H1 (cell line): ENCODE measurements around the gene PRDM15. TPM values are rescaled to one million over a fixed set of nuclear protein-coding genes. Genes with fewer than 3 reads are reported as not detected.

ENCODE experiments used
- CTCF ChIP-seq, 3 experiments: IDR thresholded peaks; 1 replicate in 2 of 3; 2 replicates in 1 of 3; pipeline versions ENCODE4 v1.5.1 to v1.6.1; 2011; ENCODE audit warnings: low read length in 3 of 3, mild to moderate bottlenecking in 3 of 3, inconsistent platforms in 2 of 3, low read depth in 1 of 3, moderate library complexity in 1 of 3; ENCODE audit not compliant: insufficient read depth in 1 of 3; ENCODE audit errors: control extremely low read depth in 1 of 3
- polyA plus RNA-seq, 7 experiments: library from polyadenylated mRNA; depleted of rRNA in 3 of 7; stranded (reverse) in 5 of 7; unstranded in 2 of 7; fragments of >200 nt in 5 of 7; fragments of 200-250 nt in 2 of 7; gene quantifications; 1 replicate in 5 of 7; 2 replicates in 1 of 7; 4 replicates in 1 of 7; pipeline versions ENCODE4 v1.2.1 to v1.2.3, GENCODE V29; 2011 to 2013; ENCODE audit warnings: missing spikeins in 2 of 7, mixed read lengths in 2 of 7
- total RNA-seq: library from RNA; stranded (reverse); fragmentation: NEBNext Ultra II Directional; extraction: Animal tissue kit (Norgen Biotek cat#: 25700); gene quantifications from 2 replicates; pipeline ENCODE4 v1.2.1, GENCODE V29; 2021

Gene PRDM15
- total and polyA plus RNA-seq, 2 of the 8 experiments (the other 6 are each of a cell fraction or from before 2014, with no cell fraction given) = 9.7 to 10.5 TPM

DNA sequence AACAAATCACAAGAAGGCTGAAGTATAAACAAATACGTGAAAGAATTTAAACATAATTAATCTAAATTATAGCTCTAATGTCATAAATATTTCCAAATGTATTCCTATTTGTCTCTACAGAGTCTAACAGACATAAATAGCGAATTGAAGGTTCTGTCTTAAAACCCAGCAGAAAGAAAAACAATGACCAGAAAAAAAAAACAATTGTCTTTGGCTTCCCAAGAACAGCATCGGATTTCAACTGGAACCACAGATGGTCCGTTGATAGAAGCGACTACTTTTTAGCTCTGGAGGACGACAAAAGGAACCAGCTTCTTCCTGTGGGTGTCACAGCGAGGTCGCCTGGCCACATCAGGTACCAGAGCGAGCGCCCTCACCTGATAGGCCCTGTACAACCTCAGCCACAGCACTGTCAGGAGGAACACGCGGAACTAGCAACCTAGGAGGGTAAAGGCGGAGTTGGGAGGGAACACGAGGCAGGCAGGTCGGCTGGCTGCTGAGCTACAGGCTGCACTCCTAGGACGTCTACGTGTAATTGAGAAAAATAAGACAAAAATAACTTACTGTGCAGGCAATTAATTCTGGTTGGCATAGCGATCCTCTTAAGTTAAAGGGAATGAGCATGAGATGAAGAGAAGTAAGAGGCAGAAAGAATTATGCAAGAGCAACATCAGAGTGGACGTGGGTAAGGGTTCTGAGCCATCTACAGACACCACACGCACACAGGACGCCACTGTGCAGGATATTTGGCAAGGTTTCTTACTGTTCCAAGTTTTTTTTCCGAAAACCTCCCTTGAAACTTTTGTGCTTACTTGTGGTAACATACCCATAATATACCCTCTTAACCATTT lies 16.7 kb upstream of the PRDM15 start (continued):
- TF ChIP-seq CTCF (IDR thresholded peaks at IDR 0.05; ENCODE audit: control extremely low read depth in 1 of 3, insufficient read depth in 1 of 3, low read depth in 1 of 3, low read length in 3 of 3) = peak in 1 of 3 experiments; percentile 25; a peak in 1 of 4 replicates
